Stimulated activated CD8-positive, alpha-beta memory T cell treated with anti-CD3 and anti-CD28 coated beads, Interleukin-2, amount 100 ng/mL, for 48 hours (primary cell): ENCODE results near the gene VPS8.

Experiments used
- DNase-seq, 2 donors: peaks; one replicate each; pipeline ENCODE4 v3.0.0-alpha.2; 2020; ENCODE audit warnings: low read depth in 2 of 2

The VPS8 gene

GRCh38 chr3:184781801-184782200 is 30.2 kb upstream of the VPS8 start:
- no peak for DNase-seq

DNA sequence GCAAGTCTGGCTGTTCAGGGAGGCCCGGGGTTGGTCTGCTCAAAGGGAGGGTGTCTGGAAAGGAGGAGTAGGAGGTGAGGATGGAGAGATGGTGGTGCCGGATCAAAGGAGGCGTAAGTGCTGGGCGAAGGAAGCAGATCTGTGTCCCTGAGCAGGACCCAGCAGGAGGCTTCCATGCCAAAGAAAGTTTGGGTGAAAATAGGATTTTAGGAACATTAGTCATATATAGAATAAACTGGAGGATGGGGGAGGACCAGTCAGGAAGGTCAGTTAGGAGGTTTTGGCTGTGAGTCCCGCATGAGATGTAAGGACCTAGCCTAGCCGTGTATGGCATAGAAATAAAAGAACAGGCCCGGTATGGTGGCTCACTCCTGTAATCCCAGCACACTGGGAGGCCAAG is 28.6 kb upstream of the VPS8 start:
- no peak for DNase-seq

GRCh38 chr3:184784731-184785500 is 27.1 kb upstream of the VPS8 start:
- no peak for DNase-seq

DNA sequence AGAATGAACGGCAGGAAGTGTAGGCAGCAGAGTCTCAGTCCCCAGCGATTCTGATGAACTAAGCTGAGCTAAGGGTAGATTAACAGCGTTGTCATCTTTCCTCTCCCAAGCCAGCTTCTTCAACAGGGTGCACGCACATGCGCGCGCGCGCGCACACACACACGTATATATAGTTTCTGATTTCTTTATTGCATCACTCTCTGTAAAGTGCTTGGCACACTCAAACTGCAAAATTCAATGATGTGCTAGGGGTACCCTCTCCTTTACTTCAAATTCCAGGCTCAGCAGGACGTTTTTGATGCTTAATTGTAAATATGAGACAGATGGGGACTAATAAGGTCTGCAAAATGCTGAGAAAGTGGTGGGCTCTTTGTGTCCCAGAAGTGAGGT is 26.1 kb upstream of the VPS8 start:
- DNase-seq, result no peak

- no peak for DNase-seq
Measured at GRCh38 chr3:184786280-184786941, 25.6 kb upstream of the VPS8 start.

DNA sequence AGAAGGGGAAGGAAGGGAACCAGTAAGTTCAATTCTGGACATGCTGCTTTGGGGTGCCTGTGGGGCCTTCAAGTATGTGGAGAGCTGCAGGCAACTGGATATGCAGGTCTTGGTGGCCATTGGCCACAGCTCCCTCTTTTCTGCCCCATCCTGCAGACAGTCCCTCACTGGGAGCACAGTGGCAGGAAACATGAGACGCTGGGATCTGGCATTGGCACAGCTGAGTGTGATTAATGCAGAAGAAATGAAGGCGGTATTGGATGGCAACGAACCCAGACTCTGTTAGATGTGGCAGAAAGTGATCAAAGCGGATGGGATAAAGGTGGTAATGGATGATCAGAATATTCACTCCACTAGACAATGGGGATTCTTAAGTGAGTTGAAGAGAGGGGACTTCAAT is 23.2 kb upstream of the VPS8 start:
- DNase-seq, result no peak

GRCh38 chr3:184789314-184789998 is 22.5 kb upstream of the VPS8 start:
- DNase-seq, result no peak

DNA sequence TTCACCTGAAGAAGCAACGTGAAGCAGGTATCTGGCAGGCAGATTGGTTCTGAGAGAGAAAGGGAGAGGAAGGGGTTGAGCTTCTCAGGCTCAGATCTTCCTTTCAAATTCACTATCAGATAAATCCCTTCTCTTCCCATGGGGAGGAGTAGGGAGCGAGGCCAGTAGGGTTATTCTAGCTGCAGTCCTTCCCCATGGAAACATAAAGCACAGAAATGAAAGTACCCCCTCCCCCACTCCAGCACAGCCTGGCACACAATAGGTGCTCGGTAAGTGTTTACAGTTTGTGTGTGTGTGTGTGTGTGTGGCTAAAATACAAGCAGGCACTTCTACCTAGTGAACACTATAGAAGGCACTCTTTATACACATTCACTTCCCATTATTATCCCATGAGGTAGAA is 20.8 kb upstream of the VPS8 start:
- DNase-seq, result no peak

- DNase-seq, result no peak
Measured at GRCh38 chr3:184795522-184796190, 16.3 kb upstream of the VPS8 start.

DNA sequence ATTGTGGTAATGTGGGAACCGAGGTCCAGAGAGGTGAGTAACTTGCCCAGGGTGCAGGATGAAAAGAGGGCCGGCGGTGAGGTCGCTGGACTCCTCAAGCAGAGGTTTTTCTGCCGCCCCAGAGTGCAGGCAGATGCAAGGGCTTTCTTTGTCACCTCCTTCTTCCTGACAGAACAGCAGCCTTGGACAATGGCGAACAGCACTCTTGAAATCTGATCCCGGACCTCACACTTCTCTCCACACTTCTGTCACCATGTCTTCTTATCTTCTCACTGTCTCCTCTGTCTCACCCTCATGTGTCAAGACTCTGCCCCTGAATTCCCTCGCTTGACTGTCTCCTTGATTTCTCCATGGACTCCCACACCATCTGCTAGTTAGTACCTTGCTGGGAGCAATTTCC is 15.4 kb upstream of the VPS8 start:
- no peak for DNase-seq

- no peak for DNase-seq
Measured at GRCh38 chr3:184796954-184797353, 15.0 kb upstream of the VPS8 start.

DNA sequence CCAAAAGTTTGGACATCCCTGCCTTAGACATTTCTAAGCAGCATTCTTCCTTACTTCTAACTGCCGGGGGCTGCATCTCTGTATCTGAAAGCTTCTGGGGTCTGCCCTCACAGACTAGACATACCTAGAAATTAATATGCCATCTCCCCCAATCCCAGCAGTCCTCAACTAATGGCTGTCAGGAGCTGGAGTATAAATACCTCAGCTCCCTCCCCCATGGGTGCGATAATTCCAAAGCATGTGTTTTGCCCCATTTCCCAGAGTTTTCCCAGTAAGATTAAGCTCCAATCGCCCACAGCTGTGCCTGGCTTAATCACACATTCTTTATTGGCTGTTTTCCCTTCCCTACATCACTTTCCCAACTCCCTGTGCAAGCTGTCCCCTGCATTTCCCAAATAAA is 13.8 kb upstream of the VPS8 start:
- no peak for DNase-seq

DNA sequence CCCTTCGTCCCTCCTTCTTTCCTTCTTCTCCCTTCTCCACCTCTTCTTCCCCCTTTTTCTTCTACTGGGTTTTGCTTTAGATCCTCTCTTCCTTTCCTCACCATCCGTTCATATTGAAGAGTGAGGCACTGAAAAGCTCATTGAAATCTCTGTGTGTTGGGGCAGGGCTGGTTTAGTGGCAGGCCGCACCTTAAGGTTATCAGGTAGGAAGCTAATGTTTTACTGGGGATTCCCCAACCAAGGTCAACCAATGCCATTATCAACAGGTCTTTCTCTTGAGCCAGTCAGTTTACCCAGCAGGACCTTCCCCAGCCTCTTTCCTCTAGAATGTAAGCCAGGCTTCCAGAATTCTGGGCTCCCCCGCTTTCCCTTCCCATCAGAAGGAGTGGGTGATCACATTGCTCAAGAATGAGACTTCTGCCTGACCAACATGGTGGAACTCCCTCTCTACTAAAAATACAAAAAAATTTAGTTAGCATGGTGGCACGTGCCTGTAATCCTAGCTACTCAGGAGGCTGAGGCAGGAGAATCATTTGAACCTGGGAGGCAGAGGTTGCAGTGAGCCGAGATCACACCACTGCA is 11.5 kb upstream of the VPS8 start:
- DNase-seq, result no peak

DNA sequence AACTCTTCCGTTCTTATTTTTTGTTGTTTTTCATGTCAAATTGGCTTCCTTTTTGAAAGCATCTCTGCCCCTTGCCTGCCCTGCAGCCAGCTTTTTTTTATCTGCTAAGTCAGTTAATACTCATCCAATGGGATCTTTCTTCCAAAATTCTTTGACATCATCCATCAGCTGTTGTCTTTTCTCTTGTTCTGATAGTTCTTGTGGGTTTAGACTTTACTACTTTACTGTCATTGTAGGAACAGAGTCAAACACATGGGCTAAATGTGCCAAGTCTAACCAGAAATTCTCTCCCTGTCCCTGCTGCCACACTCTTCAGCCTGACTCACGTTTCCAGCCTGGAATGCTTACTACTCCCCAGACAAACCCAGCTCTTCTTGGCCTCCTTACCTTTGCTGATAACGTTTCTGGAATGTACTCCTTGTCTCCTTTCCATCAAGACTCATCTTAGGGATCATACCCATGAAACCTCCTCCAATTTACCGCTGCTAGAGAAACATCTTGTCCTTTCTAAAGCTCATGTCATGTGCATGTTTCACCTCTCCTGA is 10.7 kb upstream of the VPS8 start:
- DNase-seq, result no peak

DNA sequence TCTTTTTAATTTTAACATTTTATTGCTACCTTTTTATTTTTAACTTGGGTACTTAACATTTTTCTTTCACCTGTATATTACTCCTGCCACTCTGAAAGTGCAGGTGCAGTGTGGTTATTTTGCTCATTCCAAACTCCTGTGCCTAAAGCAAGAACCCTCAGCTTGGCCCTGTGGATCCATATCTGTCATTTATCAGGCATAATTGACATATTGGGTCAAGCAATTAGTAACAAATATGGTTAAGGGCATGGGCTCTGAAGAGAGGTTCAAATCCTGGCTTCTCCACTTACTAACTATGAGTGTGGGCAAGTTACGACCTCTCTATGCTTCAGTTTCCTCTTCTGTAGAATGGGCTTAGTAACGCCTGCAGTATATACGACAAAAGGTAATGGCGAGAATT is 9.8 kb upstream of the VPS8 start:
- DNase-seq, result no peak

DNA sequence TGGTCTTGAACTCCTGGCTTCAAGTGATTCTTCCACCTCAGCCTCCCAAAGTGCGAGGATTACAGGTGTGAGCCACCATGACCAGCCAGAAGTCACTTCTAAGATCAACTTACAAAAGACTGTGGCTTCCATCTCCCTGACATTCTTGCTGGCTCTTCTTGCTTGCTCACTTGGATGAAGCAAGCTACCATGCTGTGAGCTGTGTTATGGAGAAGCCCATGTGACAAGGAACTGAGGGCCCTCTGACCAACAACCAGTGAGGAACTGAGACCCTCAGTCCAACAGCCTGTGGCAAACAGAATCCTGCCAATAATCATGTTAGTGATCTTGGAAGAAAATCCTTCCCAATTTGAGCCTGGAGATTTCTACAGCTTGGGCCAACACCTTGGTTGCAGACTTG is 7.2 kb upstream of the VPS8 start:
- no peak for DNase-seq

DNA sequence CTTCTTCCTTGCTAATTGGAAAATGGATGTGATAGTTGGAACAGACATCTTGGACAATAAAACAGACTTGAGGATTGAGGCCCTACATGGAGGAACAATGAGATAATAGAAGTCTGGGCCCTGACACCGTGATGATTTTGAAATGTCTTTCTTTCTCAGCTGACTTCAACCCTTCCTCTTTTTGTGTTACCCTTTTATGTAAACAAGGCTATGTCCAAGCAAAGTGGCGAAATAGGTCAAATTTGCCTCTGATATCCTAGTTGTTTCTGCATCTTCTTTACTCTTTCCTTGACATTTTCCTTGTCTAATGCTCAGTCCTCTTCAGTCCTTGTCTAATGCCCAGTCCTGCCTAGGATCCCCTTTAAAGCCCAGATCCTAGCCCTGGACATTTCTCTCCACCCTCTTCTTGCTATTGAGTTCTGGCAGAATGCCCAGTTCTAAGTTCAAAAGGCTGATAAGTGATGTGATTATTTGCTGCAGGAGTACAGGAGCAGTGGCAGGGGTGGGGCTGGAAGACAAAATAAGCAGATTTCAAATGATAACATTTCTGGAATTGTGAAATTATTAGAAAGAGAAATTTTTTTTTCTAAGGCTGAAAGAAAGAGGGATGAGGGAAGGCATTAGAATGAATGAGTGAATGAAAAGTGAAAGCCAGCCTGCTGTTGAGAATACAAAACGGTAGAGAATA is 6.5 kb upstream of the VPS8 start:
- DNase-seq, result no peak

GRCh38 chr3:184806567-184807271 is 5.2 kb upstream of the VPS8 start:
- no peak for DNase-seq

GRCh38 chr3:184807549-184807948 is 4.4 kb upstream of the VPS8 start:
- DNase-seq, result no peak

GRCh38 chr3:184808021-184808420 is 3.9 kb upstream of the VPS8 start:
- no peak for DNase-seq

DNA sequence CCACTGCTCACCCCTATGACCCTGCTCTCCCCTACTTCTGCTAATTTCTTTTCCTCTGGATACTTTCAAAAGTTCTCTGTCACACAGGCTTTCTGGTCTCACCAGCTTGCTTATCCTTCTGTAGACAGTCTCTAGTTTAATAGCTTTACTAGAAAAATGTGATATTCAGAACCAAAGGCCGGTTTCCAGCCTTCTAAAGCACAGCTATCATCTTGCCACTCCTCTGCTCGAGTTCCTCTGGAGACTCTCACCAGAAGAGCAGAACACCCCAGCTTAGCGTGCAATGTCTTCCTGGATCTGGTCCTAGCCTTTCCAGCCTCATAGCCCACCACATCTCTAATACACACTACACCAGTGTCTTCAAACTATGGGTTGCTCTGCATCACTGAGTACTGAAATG is 1.8 kb upstream of the VPS8 start:
- DNase-seq, result no peak
